Adrenal gland (tissue), 5 donors: ENCODE measurements around the gene ALKBH8.
"Not testable (repeated sequence)": the region's sequence is repeated elsewhere in the genome, so short reads cannot be mapped to it uniquely, and the experiment has no call there.

ENCODE experiments used
- POLR2A ChIP-seq, 2 donors: fragments of 450-650 bp; IDR thresholded peaks; one replicate each; pipeline ENCODE4 v1.6.1; 2017; ENCODE audit warnings: antibody characterized with exemption in 2 of 2, mild to moderate bottlenecking in 2 of 2, moderate library complexity in 1 of 2
- TF ChIP-seq, protein P1 (sequence below), 6 experiments: fragments of 450-650 bp in 4 of 6; fragments of 200-600 bp in 2 of 6; sonication (generic) in 1 of 6; IDR thresholded peaks; 1 replicate in 5 of 6; 2 replicates in 1 of 6; pipeline versions ENCODE4 v1.5.1 to v1.8.0; 2016 to 2021; ENCODE audit warnings: antibody characterized with exemption in 6 of 6, mild to moderate bottlenecking in 2 of 6, moderate library complexity in 1 of 6
- donor health status: DM: no; HTN: no; CAD: no.

DNA sequence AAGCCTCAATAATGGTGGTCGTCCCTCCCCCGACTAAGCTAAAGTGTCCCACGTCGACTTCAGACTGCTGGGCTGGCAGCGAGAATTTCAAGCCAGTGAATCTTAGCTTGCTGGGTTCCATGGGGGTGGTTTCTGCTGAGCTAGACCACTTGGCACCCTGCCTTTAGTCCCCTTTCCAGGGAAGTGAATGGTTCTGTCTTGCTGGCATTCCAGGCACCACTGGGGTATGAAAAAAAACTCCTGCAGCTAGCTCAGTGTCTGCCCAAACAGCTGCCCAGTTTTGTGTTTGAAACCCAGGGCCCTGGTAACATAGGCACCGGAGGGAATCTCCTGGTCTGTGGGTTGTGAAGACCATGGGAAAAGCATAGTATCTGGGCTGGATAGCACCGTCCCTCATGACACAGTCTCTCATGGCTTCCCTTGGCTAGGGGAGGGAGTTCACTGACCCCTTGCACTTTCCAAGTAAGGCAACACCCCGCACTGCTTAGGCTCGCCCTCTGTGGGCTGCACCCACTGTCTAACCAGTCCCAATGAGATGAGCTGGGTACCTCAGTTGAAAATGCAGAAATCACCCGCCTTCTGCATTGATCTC is 99.2 kb downstream of the ALKBH8 start:
- TF ChIP-seq, protein P1, sequence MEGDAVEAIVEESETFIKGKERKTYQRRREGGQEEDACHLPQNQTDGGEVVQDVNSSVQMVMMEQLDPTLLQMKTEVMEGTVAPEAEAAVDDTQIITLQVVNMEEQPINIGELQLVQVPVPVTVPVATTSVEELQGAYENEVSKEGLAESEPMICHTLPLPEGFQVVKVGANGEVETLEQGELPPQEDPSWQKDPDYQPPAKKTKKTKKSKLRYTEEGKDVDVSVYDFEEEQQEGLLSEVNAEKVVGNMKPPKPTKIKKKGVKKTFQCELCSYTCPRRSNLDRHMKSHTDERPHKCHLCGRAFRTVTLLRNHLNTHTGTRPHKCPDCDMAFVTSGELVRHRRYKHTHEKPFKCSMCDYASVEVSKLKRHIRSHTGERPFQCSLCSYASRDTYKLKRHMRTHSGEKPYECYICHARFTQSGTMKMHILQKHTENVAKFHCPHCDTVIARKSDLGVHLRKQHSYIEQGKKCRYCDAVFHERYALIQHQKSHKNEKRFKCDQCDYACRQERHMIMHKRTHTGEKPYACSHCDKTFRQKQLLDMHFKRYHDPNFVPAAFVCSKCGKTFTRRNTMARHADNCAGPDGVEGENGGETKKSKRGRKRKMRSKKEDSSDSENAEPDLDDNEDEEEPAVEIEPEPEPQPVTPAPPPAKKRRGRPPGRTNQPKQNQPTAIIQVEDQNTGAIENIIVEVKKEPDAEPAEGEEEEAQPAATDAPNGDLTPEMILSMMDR (IDR thresholded peaks at IDR 0.05): not testable (repeated sequence)
- not testable (repeated sequence) for TF ChIP-seq POLR2A (IDR thresholded peaks at IDR 0.05)
